GM12878 (cell line): ENCODE data around the gene FBXW7. TPM values are rescaled to one million over a fixed set of nuclear protein-coding genes. Genes with fewer than 3 reads are reported as not detected.

Source experiments
- ATAC-seq: fragments of 200-7000 bp; cut with Tn5 transposase; 3 replicates; pipeline ENCODE4 v1.9.1; 2020; ENCODE audit warnings: mild to moderate bottlenecking, moderate library complexity
- BruUV-seq: library from RNA; stranded (reverse); fragments of 400-500 nt; replicated peaks from 2 replicates; lab custom pipeline; 2021; lab: Mats Ljungman, UMichigan
- CTCF ChIA-PET: fragments of 300-600 bp; sonication (Branson Sonifier 250); formaldehyde crosslinking; extraction: SDS; loops from one replicate; lab custom pipeline; 2021; ENCODE audit warnings: inconsistent platforms; lab: Yijun Ruan, JAX
- POLR2A ChIA-PET: fragments of 350-600 bp; formaldehyde crosslinking; extraction: SDS; loops from one replicate; lab custom pipeline; 2021; ENCODE audit warnings: inconsistent platforms; lab: Charles Lee
- RAD21 ChIA-PET: fragments of 300-600 bp; sonication (Branson Sonifier 250); formaldehyde crosslinking; loops from one replicate; lab custom pipeline; 2023; ENCODE audit warnings: antibody characterized with exemption; ENCODE audit not compliant: unreplicated experiment; lab: Charles Lee
- SMC1A ChIA-PET: fragments of 300-600 bp; sonication (Branson Sonifier 250); formaldehyde crosslinking; loops from one replicate; lab custom pipeline; 2023; ENCODE audit not compliant: unreplicated experiment, uncharacterized antibody; lab: Charles Lee
- DNase-seq: peaks from one replicate; pipeline ENCODE4 v3.0.0-alpha.2; 2011; ENCODE audit warnings: low read depth, low spot score
- FAIRE-seq: peaks from 3 replicates; lab custom pipeline; 2011; peaks lifted over from hg19 to GRCh38; lab: Jason Lieb, UNC
- H2AFZ ChIP-seq: 2 replicates; pipeline ENCODE4 v1.6.0; 2011; ENCODE audit warnings: low read depth, low read length, control low read depth; ENCODE audit not compliant: control insufficient read depth
- H3K27ac ChIP-seq: 2 replicates; pipeline ENCODE4 v1.5.1; 2011; ENCODE audit warnings: control low read depth; ENCODE audit not compliant: control insufficient read depth, insufficient read depth
- H3K27me3 ChIP-seq, 2 experiments: replicated peaks in 1 of 2; 2 replicates each; pipeline versions ENCODE4 v1.6.0 to v1.6.1; 2011; ENCODE audit warnings: low read length in 1 of 2; ENCODE audit not compliant: control insufficient read depth in 2 of 2, insufficient read depth in 2 of 2
- H3K36me3 ChIP-seq, 2 experiments: 2 replicates each; pipeline ENCODE4 v1.5.1; 2011; ENCODE audit warnings: low read length in 1 of 2; ENCODE audit not compliant: control insufficient read depth in 2 of 2, insufficient read depth in 2 of 2
- H3K4me1 ChIP-seq: 2 replicates; pipeline ENCODE4 v1.6.1; 2011; ENCODE audit warnings: mild to moderate bottlenecking, low read length, moderate library complexity, mixed read lengths; ENCODE audit not compliant: control insufficient read depth, insufficient read depth
- H3K4me2 ChIP-seq: 2 replicates; pipeline ENCODE4 v1.6.0; 2011; ENCODE audit warnings: control low read depth; ENCODE audit not compliant: control insufficient read depth, insufficient read depth
- H3K4me3 ChIP-seq: fragments of 200-600 bp; sonication (generic); 2 replicates; pipeline ENCODE4 v1.5.1; 2016
- H3K79me2 ChIP-seq: 2 replicates; pipeline ENCODE4 v1.6.0; 2011; ENCODE audit warnings: low read length; ENCODE audit not compliant: control insufficient read depth, insufficient read depth
- H3K9ac ChIP-seq: 2 replicates; pipeline ENCODE4 v1.8.0; 2011; ENCODE audit warnings: low read length, control low read depth, mixed read lengths; ENCODE audit not compliant: control insufficient read depth, insufficient read depth
- H3K9me3 ChIP-seq: replicated peaks from 3 replicates; pipeline ENCODE4 v1.5.1; 2011; ENCODE audit warnings: mild to moderate bottlenecking, low read length; ENCODE audit not compliant: control insufficient read depth, insufficient read depth
- H4K20me1 ChIP-seq: 2 replicates; pipeline ENCODE4 v1.6.0; 2011; ENCODE audit not compliant: control insufficient read depth, insufficient read depth
- ATF7 ChIP-seq: fragments of 450-650 bp; IDR thresholded peaks from 2 replicates; pipeline ENCODE4 v1.6.1; 2016; ENCODE audit warnings: low read depth, mild to moderate bottlenecking
- CHD1 ChIP-seq: IDR thresholded peaks from 2 replicates; pipeline ENCODE4 v1.6.1; 2012; ENCODE audit warnings: low read depth, low read length, improper control_type of control experiment
- POLR2AphosphoS2 ChIP-seq: IDR thresholded peaks from 2 replicates; pipeline ENCODE4 v1.6.1; 2011; ENCODE audit warnings: low read depth, mild to moderate bottlenecking, low read length, improper control_type of control experiment, moderate library complexity
- SIX5 ChIP-seq: IDR thresholded peaks from 2 replicates; pipeline ENCODE4 v1.6.1; 2011; ENCODE audit warnings: mild to moderate bottlenecking, low read depth, low read length, moderate library complexity; ENCODE audit not compliant: severe bottlenecking
- WGBS: methylation state at CpG from one replicate; pipeline ENCODE4 v1.1.6; 2016; ENCODE audit warnings: low lambda C conversion rate; ENCODE audit not compliant: insufficient replicate concordance, insufficient coverage; ENCODE audit errors: missing lambda C conversion rate; 5-methylcytosine and 5-hydroxymethylcytosine counted together
- in situ Hi-C: fragments of 300-500 bp; cut with MboI; formaldehyde crosslinking; loops from 9 replicates; pipeline ENCODE4 v1.14.3; 2018; ENCODE audit warnings: mixed read lengths
- intact Hi-C: fragments of 100-400 bp; cut with micrococcal nuclease; formaldehyde crosslinking; loops from one replicate; pipeline ENCODE4 v1.14.2; 2022; ENCODE audit not compliant: unreplicated experiment
- polyA plus RNA-seq, 11 experiments: library from polyadenylated mRNA; depleted of rRNA in 4 of 11; unstranded in 6 of 11; stranded (reverse) in 5 of 11; fragments of >200 nt; fragmentation: Nextera tagmentation in 4 of 11; fragmentation: Illumina TruSeq in 1 of 11; extraction: Ambion mirVana in 4 of 11; extraction: Trizol in 1 of 11; gene quantifications; 1 replicate in 1 of 11; 2 replicates in 10 of 11; pipeline versions ENCODE4 v1.2.1 to v1.2.3, GENCODE V29; 2011 to 2016; ENCODE audit warnings: inconsistent platforms in 2 of 11, missing spikeins in 2 of 11, low read depth in 1 of 11
- total RNA-seq, 4 experiments: library from RNA; depleted of rRNA in 3 of 4; stranded (reverse); fragments of >200 nt in 3 of 4; fragmentation: Illumina TruSeq in 1 of 4; extraction: Trizol in 1 of 4; gene quantifications; 2 replicates each; pipeline versions ENCODE4 v1.2.1 to v1.2.3, GENCODE V29; 2013 to 2021
- TF ChIP-seq, protein P1 (sequence below): IDR thresholded peaks from 2 replicates; pipeline ENCODE4 v1.6.1; 2011; ENCODE audit warnings: low read depth, low read length, improper control_type of control experiment, borderline replicate concordance
- TF ChIP-seq, protein P2 (sequence below): fragments of 450-650 bp; IDR thresholded peaks from 2 replicates; pipeline ENCODE4 v1.6.1; 2017; ENCODE audit warnings: low read depth, mild to moderate bottlenecking, moderate library complexity
- TF ChIP-seq, protein P3 (sequence below): fragments of 450-650 bp; IDR thresholded peaks from 2 replicates; pipeline ENCODE4 v1.6.1; 2017; ENCODE audit warnings: borderline replicate concordance
- TF ChIP-seq, protein P4 (sequence below): fragments of 450-650 bp; IDR thresholded peaks from 2 replicates; pipeline ENCODE4 v1.6.1; 2017; ENCODE audit warnings: mild to moderate bottlenecking, low read depth, inconsistent platforms; ENCODE audit not compliant: poor library complexity, severe bottlenecking
- TF ChIP-seq, protein P5 (sequence below): fragments of 450-650 bp; IDR thresholded peaks from 2 replicates; pipeline ENCODE4 v1.6.1; 2016; ENCODE audit warnings: mild to moderate bottlenecking, moderate library complexity, borderline replicate concordance

The FBXW7 gene
- total and polyA plus RNA-seq, 10 of the 15 experiments (the other 5 are each of a cell fraction or from before 2014, with no cell fraction given), result 35.8 to 118 (median 47.2) TPM

DNA sequence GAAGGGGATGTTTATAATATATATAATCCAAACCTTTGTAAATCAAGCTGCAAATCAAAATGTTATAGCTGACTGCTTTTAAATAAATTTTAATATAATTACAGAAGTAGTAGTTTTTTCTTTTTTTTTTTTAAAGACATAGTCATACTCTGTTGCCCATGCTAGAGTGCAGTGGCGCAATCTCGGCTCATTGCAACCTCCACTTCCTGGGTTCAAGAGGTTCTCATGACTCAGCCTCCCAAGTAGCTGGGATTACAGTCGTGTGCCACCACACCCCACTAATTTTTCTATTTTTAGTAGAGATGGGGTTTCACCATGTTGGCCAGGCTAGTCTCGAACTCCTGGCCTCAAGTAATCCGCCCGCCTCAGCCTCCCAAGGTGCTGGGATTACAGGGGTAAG, 178.7 kb downstream of the FBXW7 start:
- in situ Hi-C loops, result no loop called here
- Histone ChIP-seq H2AFZ (no peak overlapping the region), H3K27me3 (no peaks in the 10 kb centered on the region), H3K4me1 (peaks cover 10% of the 10 kb centered on the region), H4K20me1 (no peaks in the 10 kb centered on the region), H3K27ac (no peak overlapping the region), H3K79me2 (peaks cover 12% of the 10 kb centered on the region), H3K9me3 (no peaks in the 10 kb centered on the region; the same call in 2 of the 3 replicates), H3K4me2 (no peak overlapping the region), H3K36me3 (peaks cover 0 to 1% of the 10 kb centered on the region in 2 experiments; a peak in 1 of 4 replicates), H3K9ac (no peak overlapping the region), H3K4me3 (no peak overlapping the region)
- SMC1A ChIA-PET, result interaction anchor here (0.6 to 3.6 kb wide), 5 partner anchors 16 to 320 kb away, joined by 3 to 16 read pairs (median 3); no protein-coding TSS in a partner anchor
- no TSS peak for BruUV-seq
- ATAC-seq (no peak), FAIRE-seq (no peak), DNase-seq (no peak)
- WGBS, result 83% methylated on average over 6 of the region's 6 CpGs
- POLR2A ChIA-PET, result interaction anchor here (0.9 kb wide), 1 partner anchor 283 kb away, joined by 3 read pairs; no protein-coding TSS in a partner anchor
- RAD21 ChIA-PET, result interaction anchor here (0.5 to 3.4 kb wide), 4 partner anchors 11 to 177 kb away, joined by 3 to 17 read pairs (median 4); no protein-coding TSS in a partner anchor
- CTCF ChIA-PET, result interaction anchor here (0.6 to 2.8 kb wide), 9 partner anchors 8 to 283 kb away, joined by 3 to 12 read pairs (median 4); no protein-coding TSS in a partner anchor
- TF ChIP-seq SIX5 (no peak), POLR2AphosphoS2 (no peak), CHD1 (no peak), ATF7 (no peak)
- TF ChIP-seq, protein P1, sequence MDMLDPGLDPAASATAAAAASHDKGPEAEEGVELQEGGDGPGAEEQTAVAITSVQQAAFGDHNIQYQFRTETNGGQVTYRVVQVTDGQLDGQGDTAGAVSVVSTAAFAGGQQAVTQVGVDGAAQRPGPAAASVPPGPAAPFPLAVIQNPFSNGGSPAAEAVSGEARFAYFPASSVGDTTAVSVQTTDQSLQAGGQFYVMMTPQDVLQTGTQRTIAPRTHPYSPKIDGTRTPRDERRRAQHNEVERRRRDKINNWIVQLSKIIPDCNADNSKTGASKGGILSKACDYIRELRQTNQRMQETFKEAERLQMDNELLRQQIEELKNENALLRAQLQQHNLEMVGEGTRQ, result no peak
- TF ChIP-seq, protein P2, sequence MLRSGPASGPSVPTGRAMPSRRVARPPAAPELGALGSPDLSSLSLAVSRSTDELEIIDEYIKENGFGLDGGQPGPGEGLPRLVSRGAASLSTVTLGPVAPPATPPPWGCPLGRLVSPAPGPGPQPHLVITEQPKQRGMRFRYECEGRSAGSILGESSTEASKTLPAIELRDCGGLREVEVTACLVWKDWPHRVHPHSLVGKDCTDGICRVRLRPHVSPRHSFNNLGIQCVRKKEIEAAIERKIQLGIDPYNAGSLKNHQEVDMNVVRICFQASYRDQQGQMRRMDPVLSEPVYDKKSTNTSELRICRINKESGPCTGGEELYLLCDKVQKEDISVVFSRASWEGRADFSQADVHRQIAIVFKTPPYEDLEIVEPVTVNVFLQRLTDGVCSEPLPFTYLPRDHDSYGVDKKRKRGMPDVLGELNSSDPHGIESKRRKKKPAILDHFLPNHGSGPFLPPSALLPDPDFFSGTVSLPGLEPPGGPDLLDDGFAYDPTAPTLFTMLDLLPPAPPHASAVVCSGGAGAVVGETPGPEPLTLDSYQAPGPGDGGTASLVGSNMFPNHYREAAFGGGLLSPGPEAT, result no peak
- TF ChIP-seq, protein P3, sequence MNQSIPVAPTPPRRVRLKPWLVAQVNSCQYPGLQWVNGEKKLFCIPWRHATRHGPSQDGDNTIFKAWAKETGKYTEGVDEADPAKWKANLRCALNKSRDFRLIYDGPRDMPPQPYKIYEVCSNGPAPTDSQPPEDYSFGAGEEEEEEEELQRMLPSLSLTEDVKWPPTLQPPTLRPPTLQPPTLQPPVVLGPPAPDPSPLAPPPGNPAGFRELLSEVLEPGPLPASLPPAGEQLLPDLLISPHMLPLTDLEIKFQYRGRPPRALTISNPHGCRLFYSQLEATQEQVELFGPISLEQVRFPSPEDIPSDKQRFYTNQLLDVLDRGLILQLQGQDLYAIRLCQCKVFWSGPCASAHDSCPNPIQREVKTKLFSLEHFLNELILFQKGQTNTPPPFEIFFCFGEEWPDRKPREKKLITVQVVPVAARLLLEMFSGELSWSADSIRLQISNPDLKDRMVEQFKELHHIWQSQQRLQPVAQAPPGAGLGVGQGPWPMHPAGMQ, result no peak
- TF ChIP-seq, protein P4, sequence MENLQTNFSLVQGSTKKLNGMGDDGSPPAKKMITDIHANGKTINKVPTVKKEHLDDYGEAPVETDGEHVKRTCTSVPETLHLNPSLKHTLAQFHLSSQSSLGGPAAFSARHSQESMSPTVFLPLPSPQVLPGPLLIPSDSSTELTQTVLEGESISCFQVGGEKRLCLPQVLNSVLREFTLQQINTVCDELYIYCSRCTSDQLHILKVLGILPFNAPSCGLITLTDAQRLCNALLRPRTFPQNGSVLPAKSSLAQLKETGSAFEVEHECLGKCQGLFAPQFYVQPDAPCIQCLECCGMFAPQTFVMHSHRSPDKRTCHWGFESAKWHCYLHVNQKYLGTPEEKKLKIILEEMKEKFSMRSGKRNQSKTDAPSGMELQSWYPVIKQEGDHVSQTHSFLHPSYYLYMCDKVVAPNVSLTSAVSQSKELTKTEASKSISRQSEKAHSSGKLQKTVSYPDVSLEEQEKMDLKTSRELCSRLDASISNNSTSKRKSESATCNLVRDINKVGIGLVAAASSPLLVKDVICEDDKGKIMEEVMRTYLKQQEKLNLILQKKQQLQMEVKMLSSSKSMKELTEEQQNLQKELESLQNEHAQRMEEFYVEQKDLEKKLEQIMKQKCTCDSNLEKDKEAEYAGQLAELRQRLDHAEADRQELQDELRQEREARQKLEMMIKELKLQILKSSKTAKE, result no peak
- TF ChIP-seq, protein P5, sequence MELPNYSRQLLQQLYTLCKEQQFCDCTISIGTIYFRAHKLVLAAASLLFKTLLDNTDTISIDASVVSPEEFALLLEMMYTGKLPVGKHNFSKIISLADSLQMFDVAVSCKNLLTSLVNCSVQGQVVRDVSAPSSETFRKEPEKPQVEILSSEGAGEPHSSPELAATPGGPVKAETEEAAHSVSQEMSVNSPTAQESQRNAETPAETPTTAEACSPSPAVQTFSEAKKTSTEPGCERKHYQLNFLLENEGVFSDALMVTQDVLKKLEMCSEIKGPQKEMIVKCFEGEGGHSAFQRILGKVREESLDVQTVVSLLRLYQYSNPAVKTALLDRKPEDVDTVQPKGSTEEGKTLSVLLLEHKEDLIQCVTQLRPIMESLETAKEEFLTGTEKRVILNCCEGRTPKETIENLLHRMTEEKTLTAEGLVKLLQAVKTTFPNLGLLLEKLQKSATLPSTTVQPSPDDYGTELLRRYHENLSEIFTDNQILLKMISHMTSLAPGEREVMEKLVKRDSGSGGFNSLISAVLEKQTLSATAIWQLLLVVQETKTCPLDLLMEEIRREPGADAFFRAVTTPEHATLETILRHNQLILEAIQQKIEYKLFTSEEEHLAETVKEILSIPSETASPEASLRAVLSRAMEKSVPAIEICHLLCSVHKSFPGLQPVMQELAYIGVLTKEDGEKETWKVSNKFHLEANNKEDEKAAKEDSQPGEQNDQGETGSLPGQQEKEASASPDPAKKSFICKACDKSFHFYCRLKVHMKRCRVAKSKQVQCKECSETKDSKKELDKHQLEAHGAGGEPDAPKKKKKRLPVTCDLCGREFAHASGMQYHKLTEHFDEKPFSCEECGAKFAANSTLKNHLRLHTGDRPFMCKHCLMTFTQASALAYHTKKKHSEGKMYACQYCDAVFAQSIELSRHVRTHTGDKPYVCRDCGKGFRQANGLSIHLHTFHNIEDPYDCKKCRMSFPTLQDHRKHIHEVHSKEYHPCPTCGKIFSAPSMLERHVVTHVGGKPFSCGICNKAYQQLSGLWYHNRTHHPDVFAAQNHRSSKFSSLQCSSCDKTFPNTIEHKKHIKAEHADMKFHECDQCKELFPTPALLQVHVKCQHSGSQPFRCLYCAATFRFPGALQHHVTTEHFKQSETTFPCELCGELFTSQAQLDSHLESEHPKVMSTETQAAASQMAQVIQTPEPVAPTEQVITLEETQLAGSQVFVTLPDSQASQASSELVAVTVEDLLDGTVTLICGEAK, result no peak
- intact Hi-C loops, result no loop called here
